NCI-H460 (cell line): ENCODE results near the gene TCF20. TPM values are rescaled to one million over a fixed set of nuclear protein-coding genes. Genes with fewer than 3 reads are reported as not detected.

Experiments
- DNase-seq: peaks from one replicate; pipeline ENCODE4 v3.0.0-alpha.2; 2016; ENCODE audit warnings: low read depth; ENCODE audit errors: extremely low read depth
- total RNA-seq: library from RNA; depleted of rRNA; stranded (reverse); fragments of >200 nt; shearing (Covaris generic); gene quantifications from 2 replicates; pipeline ENCODE4 v1.2.3, GENCODE V29; 2014

TCF20 gene
- total RNA-seq, 1 experiment from 2014 or later, result 21.1 TPM

GRCh38 chr22:42268852-42269410 is 1.5 kb downstream of the TCF20 start:
- DNase-seq, result no peak

GRCh38 chr22:42265321-42265720 is 5.1 kb downstream of the TCF20 start:
- DNase-seq, result no peak

DNA sequence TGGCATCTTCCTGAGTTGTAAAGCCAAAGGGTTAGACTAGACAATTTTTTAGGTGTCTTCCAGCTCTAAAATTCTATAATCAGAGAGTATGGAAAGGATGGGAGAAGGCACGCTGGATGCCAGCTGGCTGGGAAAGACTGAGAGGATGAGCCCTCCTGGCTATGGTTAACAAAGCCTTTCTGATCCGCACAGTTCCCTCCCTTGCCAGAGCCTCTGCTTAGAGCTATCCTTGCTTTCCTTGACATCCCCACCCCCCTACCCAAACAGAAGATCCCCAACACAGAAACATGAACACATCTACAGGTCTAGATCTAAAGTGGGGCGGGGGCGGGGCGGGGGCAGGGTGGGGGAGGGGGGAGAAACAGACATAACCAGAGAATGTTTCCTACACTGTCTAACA is 6.5 kb downstream of the TCF20 start:
- no peak for DNase-seq

- no peak for DNase-seq
Observed at GRCh38 chr22:42262964-42263363, 7.5 kb downstream of the TCF20 start.

GRCh38 chr22:42261296-42261695 is 9.2 kb downstream of the TCF20 start:
- no peak for DNase-seq

DNA sequence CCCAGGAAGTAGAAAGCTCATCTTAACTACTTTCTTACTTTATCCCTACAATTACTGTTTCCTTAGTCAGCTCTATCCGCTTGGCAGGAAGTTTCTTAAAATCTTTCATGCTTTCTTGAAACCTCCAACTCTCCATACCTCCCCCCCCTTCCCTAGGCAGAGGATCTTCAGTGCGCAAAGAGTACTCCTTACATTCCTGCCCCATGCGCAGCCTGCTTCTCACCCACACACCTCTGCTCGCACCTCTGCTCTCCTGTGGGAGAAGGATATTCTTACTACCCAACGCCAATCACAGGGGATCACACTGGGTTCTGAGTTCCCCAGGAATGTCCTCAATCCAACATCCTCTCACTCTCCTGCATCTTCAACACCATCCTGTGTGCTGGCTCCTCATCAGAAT is 12.3 kb downstream of the TCF20 start:
- DNase-seq, result no peak

DNA sequence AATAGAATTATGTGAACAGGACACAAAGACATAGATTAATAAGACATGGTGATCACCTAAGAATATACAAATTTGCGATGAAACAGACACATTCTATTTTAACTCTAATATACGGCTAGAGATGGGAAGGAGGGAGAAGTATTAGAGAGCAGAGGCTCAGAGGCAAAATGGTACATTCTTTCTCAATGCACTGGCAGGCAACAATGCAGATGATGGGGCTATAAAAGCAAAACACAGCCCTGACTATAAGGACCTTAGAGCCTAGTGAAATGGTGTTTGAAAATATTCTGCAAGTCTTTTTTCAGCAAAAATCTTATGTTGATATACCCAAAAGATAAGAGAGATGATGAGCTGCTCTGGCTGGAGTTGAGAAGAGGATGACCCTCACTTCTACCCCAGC is 13.1 kb downstream of the TCF20 start:
- DNase-seq, result no peak

GRCh38 chr22:42256930-42257329 is 13.5 kb downstream of the TCF20 start:
- no peak for DNase-seq

GRCh38 chr22:42256220-42256619 is 14.2 kb downstream of the TCF20 start:
- no peak for DNase-seq

DNA sequence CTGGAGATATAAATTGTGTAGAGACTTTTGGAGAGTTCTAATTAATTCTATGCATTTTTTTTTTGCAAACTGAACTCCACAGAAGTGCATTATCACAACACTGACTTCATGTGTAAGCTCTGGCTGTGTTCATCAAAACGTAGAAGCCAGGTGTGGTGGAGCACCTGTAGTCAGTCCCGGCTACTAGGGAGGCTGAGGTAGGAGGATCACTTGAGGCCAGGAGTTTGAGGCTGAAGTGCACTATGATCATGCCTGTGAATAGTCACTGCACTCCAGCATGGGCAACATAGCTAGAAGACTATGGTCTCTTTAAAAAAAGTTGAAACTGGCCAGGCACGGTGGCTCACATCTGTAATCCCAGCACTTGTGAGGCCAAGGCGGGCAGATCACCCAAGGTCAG is 20.6 kb downstream of the TCF20 start:
- no peak for DNase-seq

GRCh38 chr22:42248995-42249394 is 21.5 kb downstream of the TCF20 start:
- DNase-seq, result no peak

DNA sequence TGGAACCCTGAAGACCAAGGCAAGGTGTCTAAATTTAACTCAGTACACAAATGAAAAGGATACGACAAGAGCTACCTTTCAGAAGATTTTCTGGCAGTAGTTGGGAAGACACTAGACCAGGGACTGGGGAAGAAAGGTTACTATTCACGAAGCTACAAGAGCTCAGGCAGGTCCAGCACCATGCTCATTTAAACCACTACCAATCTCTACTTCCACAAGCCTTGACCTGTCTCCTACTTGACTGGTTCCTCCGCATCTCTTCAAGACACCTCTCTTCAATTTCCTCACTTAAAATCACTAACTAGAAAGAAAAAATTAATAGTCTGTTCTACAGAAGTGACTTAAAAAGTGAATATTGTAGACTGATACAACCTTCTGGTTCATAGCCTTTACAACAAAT is 22.9 kb downstream of the TCF20 start:
- DNase-seq, result no peak

DNA sequence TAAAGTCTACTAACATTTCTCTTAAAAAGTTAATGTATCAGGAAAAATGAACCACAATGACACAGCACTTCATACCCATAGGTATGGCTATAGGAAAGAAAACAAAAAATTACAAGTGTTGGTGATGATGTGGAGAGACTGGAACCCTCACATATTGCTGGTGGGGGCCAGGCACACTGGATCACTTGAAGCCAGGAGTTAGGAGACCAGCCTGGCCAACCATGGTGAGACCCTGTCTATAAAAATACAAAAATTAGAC is 26.7 kb downstream of the TCF20 start:
- DNase-seq, result no peak

DNA sequence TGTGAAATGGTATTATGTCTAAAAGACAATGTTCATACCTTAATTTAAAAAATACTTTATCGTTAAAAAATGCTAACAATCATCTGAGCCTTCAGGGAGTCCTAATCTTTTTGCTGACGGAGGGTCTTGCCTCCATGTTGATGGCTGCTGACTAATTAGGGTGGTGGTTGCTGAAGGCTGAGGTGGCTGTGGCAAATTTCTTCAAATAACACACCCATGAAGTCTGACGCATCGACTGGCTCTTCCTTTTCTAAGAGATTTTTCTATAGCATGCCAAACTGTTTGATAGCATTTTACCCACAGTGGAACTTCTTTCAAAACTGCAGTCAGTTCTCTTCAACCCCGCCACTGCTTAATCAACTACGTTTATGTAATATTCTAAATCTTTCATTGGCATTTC is 33.6 kb downstream of the TCF20 start:
- DNase-seq, result no peak

DNA sequence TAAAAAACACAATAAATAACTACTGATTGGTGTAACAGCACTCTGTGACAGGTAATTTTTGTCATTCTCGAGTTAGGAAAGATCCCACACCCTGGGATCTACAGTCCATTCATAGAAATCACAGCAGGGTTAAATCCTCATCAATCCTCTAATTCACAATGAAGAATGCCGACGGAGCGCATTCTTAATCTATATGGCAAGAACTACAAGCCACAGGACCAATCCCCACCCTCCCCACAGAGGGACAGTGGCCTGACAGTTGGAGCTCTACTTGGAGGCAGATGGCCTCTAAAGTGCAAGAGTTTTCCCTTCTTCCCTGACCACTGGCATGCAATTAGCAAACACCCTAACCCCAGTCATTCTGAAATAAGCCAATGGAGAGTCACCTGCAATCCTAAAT is 34.2 kb downstream of the TCF20 start:
- no peak for DNase-seq

GRCh38 chr22:42233879-42234278 is 36.6 kb downstream of the TCF20 start:
- no peak for DNase-seq

- DNase-seq, result no peak
Observed at GRCh38 chr22:42231929-42232328, 38.5 kb downstream of the TCF20 start.

GRCh38 chr22:42229455-42230149 is 40.9 kb downstream of the TCF20 start:
- DNase-seq, result no peak

GRCh38 chr22:42228483-42228882 is 42.0 kb downstream of the TCF20 start:
- DNase-seq, result no peak

- no peak for DNase-seq
Observed at GRCh38 chr22:42227435-42227834, 43.0 kb downstream of the TCF20 start.

DNA sequence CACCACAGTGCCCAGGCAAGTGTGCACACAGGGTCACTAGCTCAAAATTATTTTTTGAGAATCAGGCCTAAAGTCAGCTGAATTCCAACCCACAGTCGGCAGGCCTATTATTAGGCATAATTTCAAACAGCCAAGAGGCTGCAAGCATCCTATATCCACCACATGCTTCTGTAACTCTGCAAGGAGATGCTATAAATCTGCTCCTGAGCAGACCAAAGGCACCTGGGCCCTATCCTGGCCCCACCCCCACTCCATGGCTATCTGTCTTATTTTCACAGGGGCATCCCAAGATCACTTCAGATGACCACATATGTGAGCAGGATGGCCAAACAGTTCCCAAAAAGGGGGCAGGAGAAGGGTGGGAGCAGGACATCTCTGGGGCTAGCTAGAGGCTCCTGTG is 44.6 kb downstream of the TCF20 start:
- no peak for DNase-seq

DNA sequence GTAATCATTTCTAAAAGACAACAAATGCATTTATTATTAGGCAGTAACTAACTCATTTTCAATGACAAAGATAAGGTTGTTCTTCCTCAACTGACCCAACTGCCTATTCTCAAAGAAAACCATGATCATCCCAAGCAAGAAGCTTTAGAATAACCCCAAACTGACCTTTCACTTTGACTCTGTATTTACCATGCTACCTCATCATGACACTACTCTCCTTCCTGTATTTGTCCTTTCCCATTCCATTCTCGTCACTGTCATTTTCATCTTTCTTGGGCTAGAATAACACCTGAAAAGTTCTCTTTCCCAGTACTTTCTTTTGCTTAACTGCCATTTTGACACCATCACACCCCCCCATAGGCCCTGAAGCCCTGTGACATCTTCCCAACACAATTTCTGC is 48.3 kb downstream of the TCF20 start:
- no peak for DNase-seq
